ENCODE measurements around the gene NUDC. TPM values are rescaled to one million over a fixed set of nuclear protein-coding genes. Genes with fewer than 3 reads are reported as not detected.
A peak's percentile ranks its signal among the peaks of the same experiment; 100 is the strongest.

NUDC gene
- total and polyA plus RNA-seq, 2 of the 13 experiments (the other 11 are each of a cell fraction or from before 2014, with no cell fraction given) = 34.7 to 104 TPM

DNA sequence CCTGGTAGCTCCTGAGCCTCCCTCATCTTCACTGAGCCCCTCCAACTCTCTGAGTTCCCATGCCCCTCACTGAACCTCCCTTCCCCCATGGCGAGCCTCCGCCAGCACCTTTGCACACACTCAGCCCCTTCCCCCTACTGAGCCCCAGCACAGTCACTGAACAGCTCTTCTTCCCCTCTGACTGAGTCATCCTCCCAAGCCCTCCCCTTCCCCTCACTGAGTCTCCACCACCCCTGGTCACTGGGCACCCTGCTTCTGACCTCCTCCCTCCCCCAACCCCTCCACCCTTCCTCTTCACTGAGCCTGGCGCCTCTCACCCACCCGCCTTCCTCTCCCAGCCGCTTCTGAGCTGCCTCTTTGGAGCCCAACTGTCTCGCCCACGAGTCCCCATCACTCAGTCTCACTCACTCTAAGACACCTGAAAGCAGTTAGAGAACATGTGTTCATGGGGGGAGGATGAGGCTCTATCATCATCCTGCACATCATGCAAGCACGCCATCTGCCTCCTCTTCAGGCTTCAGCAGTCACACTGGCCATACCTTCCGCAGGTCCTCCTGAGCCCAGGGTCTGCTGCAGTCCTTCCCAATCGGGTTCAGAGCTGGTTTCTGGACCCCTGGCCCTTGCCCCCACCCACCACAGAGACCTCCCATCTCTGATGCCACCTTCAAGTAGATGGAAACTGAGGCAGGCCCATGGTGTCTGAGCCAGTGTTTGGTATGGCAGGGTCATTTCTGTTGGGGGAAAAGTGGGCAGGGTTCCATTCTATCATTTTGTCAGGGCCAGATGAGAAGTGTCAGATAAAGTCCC lies 70.0 kb downstream of the NUDC start (continued):
- peak in 1 of 2 experiments; percentile 71; a peak in 2 of 4 replicates for TF ChIP-seq EP300 (IDR thresholded peaks at IDR 0.05; ENCODE audit: low read depth in 2 of 2, low read length in 2 of 2)
- peak; percentile 67 for TF ChIP-seq EP300 (CRISPR knock-in tag; IDR thresholded peaks at IDR 0.05; ENCODE audit: borderline replicate concordance)
- TF ChIP-seq JUNB (CRISPR knock-in tag; IDR thresholded peaks at IDR 0.05; ENCODE audit: borderline replicate concordance) = peak; percentile 91
- peak; percentile 31 for TF ChIP-seq TBL1XR1 (IDR thresholded peaks at IDR 0.05; ENCODE audit: borderline replicate concordance, low read length, partially characterized antibody)
- TF ChIP-seq ATF7-NPFF (CRISPR knock-in tag; IDR thresholded peaks at IDR 0.05; ENCODE audit: low read depth) = no peak
- TF ChIP-seq ZNF510 (CRISPR knock-in tag; IDR thresholded peaks at IDR 0.05; ENCODE audit: low read depth) = peak; percentile 73; the same call in 1 of the 2 replicates
- TF ChIP-seq CBFB (CRISPR knock-in tag; IDR thresholded peaks at IDR 0.05) = no peak
- TF ChIP-seq BHLHE40 (IDR thresholded peaks at IDR 0.05; ENCODE audit: low read length) = no peak
- no peak for TF ChIP-seq ZFP36 (IDR thresholded peaks at IDR 0.05; ENCODE audit: borderline replicate concordance, low read depth, low read length, partially characterized antibody)
- peak; percentile 82 for TF ChIP-seq DPF2 (CRISPR knock-in tag; IDR thresholded peaks at IDR 0.05; ENCODE audit: borderline replicate concordance, low read depth)
- TF ChIP-seq ZSCAN31 (CRISPR knock-in tag; IDR thresholded peaks at IDR 0.05; ENCODE audit: low read depth) = 0 out of 2 replicates have a peak, but pooled peaks have one; percentile 28
- TF ChIP-seq, protein P1, sequence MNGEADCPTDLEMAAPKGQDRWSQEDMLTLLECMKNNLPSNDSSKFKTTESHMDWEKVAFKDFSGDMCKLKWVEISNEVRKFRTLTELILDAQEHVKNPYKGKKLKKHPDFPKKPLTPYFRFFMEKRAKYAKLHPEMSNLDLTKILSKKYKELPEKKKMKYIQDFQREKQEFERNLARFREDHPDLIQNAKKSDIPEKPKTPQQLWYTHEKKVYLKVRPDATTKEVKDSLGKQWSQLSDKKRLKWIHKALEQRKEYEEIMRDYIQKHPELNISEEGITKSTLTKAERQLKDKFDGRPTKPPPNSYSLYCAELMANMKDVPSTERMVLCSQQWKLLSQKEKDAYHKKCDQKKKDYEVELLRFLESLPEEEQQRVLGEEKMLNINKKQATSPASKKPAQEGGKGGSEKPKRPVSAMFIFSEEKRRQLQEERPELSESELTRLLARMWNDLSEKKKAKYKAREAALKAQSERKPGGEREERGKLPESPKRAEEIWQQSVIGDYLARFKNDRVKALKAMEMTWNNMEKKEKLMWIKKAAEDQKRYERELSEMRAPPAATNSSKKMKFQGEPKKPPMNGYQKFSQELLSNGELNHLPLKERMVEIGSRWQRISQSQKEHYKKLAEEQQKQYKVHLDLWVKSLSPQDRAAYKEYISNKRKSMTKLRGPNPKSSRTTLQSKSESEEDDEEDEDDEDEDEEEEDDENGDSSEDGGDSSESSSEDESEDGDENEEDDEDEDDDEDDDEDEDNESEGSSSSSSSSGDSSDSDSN (CRISPR knock-in tag; IDR thresholded peaks at IDR 0.05) = peak; percentile 41
- TF ChIP-seq, protein P2, sequence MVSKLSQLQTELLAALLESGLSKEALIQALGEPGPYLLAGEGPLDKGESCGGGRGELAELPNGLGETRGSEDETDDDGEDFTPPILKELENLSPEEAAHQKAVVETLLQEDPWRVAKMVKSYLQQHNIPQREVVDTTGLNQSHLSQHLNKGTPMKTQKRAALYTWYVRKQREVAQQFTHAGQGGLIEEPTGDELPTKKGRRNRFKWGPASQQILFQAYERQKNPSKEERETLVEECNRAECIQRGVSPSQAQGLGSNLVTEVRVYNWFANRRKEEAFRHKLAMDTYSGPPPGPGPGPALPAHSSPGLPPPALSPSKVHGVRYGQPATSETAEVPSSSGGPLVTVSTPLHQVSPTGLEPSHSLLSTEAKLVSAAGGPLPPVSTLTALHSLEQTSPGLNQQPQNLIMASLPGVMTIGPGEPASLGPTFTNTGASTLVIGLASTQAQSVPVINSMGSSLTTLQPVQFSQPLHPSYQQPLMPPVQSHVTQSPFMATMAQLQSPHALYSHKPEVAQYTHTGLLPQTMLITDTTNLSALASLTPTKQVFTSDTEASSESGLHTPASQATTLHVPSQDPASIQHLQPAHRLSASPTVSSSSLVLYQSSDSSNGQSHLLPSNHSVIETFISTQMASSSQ (IDR thresholded peaks at IDR 0.05; ENCODE audit: low read depth) = peak; percentile 50
- TF ChIP-seq, protein P2 (CRISPR knock-in tag; IDR thresholded peaks at IDR 0.05; ENCODE audit: borderline replicate concordance) = peak; percentile 78
- no peak for TF ChIP-seq IKZF1 (IDR thresholded peaks at IDR 0.05)
- peak in 1 of 2 experiments; percentile 70; a peak in 1 of 4 replicates for TF ChIP-seq POLR2A (IDR thresholded peaks at IDR 0.05; ENCODE audit: insufficient read depth in 1 of 2, low read depth in 2 of 2, low read length in 2 of 2)
- TF ChIP-seq PHF5A (CRISPR knock-in tag; IDR thresholded peaks at IDR 0.05; ENCODE audit: low read depth, unreplicated experiment) = no peak
- TF ChIP-seq ZBTB7A (CRISPR knock-in tag; IDR thresholded peaks at IDR 0.05) = peak; percentile 10; the same call in 1 of the 2 replicates
- TF ChIP-seq SRSF1 (optimal IDR thresholded peaks at IDR 0.05; ENCODE audit: low read depth, low read length) = peak; percentile 43
- TF ChIP-seq SP4 (CRISPR knock-in tag; IDR thresholded peaks at IDR 0.05) = no peak; the same call in 1 of the 2 replicates
- peak; percentile 62; the same call in 1 of the 2 replicates for TF ChIP-seq NR2F6 (IDR thresholded peaks at IDR 0.05)
- peak; percentile 72; the same call in 1 of the 2 replicates for TF ChIP-seq NR2F6 (CRISPR knock-in tag; IDR thresholded peaks at IDR 0.05)
- TF ChIP-seq HDAC2 (CRISPR knock-in tag; IDR thresholded peaks at IDR 0.05) = no peak; the same call in 1 of the 2 replicates
- TF ChIP-seq TP53 (CRISPR knock-in tag; conservative IDR thresholded peaks at IDR 0.05) = no peak
- TF ChIP-seq ZBTB38 (CRISPR knock-in tag; IDR thresholded peaks at IDR 0.05) = peak; percentile 75
- TF ChIP-seq ZNF136 (CRISPR knock-in tag; IDR thresholded peaks at IDR 0.05; ENCODE audit: low read depth) = no peak

All from HepG2 (cell line).